Gastroesophageal sphincter (tissue), 3 donors: ENCODE results near the gene SUPT5H.

ENCODE experiments used
- CTCF ChIP-seq, 4 experiments: fragments of 200-600 bp in 2 of 4; fragments of 450-650 bp in 2 of 4; sonication (generic) in 1 of 4; IDR thresholded peaks; one replicate each; pipeline ENCODE4 v1.5.1; 2017 to 2019; ENCODE audit warnings: antibody characterized with exemption in 4 of 4, mild to moderate bottlenecking in 2 of 4, moderate library complexity in 2 of 4
- EP300 ChIP-seq: sonication (generic); formaldehyde crosslinking; IDR thresholded peaks from one replicate; pipeline ENCODE4 v1.6.1; 2017; ENCODE audit warnings: antibody characterized with exemption, mild to moderate bottlenecking

DNA sequence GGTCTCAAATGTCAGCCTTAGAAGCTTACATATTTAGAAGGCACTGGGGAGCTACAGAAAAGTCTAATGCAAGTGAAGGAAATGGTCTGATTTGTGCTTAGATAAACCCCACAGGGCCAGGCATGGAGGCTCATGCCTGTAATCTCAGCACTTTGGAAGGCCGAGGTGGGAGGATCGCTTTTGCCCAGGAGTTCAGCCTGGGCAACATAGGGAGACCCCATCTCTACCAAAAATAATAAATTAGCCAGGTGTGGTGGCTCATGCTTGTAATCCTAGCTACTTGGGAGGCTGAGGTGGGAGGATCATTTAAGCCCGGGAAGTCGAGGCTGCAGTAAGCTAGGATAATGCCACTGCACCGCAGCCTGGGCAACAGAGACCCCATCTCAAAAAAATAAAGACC, 50.7 kb downstream of the SUPT5H start:
- TF ChIP-seq EP300 = no peak
- TF ChIP-seq CTCF (IDR thresholded peaks at IDR 0.05) = no peak
